ENCODE data around the gene BEAN1. TPM values are rescaled to one million over a fixed set of nuclear protein-coding genes. Genes with fewer than 3 reads are reported as not detected.

BEAN1 gene
- total RNA-seq, 1 experiment from 2014 or later, result not detected

- TF ChIP-seq FOXK1 (CRISPR knock-in tag; IDR thresholded peaks at IDR 0.05), result no peak
- POLR2A ChIA-PET, result interaction anchor here (0.8 kb wide), 1 partner anchor 65 kb away, joined by 3 read pairs; no protein-coding TSS in a partner anchor
- peaks cover 8% of the 10 kb centered on the region for H3K27me3 Mint-ChIP-seq (ENCODE audit: low read depth)
- H3K36me3 Mint-ChIP-seq, result no peaks in the 10 kb centered on the region
- ATAC-seq (no peak), DNase-seq (ENCODE audit: low spot score) (no peak)
- no peaks in the 10 kb centered on the region for H3K9me3 Mint-ChIP-seq
- no peak overlapping the region for H3K4me3 Mint-ChIP-seq
- H3K27ac Mint-ChIP-seq, result no peak overlapping the region
- CTCF ChIA-PET, result interaction anchor here (1.1 to 3.7 kb wide), 6 partner anchors 12 to 138 kb away, joined by 3 to 20 read pairs (median 8); partner anchors contain the start of gene BEAN1
- H3K4me1 Mint-ChIP-seq, result peaks cover 22% of the 10 kb centered on the region
These were observed 53.4 kb downstream of the BEAN1 start for GRCh38 chr16:66480265-66481080.

DNA sequence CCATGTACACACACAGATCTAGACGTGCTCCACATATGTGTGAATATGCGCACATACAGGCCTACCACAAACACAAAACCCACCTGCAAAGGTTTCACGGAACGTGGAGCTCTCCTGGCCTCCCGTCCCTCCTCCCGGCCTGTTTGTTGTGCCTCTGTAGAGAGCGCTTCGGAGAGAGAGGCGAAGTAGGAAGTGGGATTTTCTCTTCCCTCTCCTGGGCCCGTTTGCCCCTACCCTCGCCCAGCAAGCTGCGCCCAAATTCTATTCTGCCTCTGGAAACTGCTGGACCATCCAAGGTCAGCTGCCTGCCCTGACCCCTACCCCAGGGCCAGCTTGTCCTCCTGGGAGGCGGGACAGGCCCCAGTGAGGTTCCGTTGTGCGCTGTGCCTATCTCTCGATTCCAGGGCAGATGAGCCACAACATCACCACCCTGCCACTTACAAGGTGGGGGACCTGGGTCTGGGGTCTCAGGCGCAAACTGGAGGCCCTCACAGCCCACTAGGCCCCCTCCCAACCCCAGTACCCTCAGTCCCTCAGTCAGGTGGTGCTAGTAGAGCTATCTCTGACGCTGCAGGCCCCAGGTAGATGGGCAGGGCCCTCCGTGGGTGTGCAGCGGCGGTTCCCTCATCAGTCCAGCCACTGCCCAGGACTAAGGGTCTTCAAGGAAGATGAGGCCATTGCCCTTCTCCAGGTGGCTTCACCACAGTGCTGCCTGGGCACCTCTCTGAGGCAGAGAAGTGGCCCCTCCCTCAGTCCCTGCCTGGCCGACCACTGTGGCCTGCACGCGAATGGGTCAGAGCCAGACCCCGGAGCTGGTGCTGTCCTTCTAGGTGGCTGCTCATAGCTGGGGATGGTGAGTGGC, 54.2 kb downstream of the BEAN1 start:
- Mint-ChIP-seq H3K9me3 (no peaks in the 10 kb centered on the region), H3K27me3 (ENCODE audit: low read depth) (peaks cover 10% of the 10 kb centered on the region), H3K4me1 (peaks cover 21% of the 10 kb centered on the region), H3K27ac (no peak overlapping the region), H3K36me3 (no peaks in the 10 kb centered on the region), H3K4me3 (no peak overlapping the region)
- no peak for DNase-seq (ENCODE audit: low spot score)
- ChIA-PET CTCF (interaction anchor here (1.1 to 3.7 kb wide), 5 partner anchors 54 to 139 kb away, joined by 3 to 20 read pairs (median 17); partner anchors contain the start of gene BEAN1), POLR2A (no interaction called here)
- ATAC-seq, result no peak
- TF ChIP-seq EMX1 (CRISPR knock-in tag; IDR thresholded peaks at IDR 0.05) (no peak), ZBTB21 (CRISPR knock-in tag; IDR thresholded peaks at IDR 0.05; ENCODE audit: borderline replicate concordance) (no peak), ZNF232 (CRISPR knock-in tag; IDR thresholded peaks at IDR 0.05) (no peak), AR (CRISPR knock-in tag; IDR thresholded peaks at IDR 0.05) (no peak), ATF1 (CRISPR knock-in tag; IDR thresholded peaks at IDR 0.05) (no peak), NR1H2 (CRISPR knock-in tag; IDR thresholded peaks at IDR 0.05) (no peak), NFATC4 (CRISPR knock-in tag; IDR thresholded peaks at IDR 0.05) (no peak), MXD4 (CRISPR knock-in tag; IDR thresholded peaks at IDR 0.05; ENCODE audit: borderline replicate concordance) (no peak)
- TF ChIP-seq, protein P1, sequence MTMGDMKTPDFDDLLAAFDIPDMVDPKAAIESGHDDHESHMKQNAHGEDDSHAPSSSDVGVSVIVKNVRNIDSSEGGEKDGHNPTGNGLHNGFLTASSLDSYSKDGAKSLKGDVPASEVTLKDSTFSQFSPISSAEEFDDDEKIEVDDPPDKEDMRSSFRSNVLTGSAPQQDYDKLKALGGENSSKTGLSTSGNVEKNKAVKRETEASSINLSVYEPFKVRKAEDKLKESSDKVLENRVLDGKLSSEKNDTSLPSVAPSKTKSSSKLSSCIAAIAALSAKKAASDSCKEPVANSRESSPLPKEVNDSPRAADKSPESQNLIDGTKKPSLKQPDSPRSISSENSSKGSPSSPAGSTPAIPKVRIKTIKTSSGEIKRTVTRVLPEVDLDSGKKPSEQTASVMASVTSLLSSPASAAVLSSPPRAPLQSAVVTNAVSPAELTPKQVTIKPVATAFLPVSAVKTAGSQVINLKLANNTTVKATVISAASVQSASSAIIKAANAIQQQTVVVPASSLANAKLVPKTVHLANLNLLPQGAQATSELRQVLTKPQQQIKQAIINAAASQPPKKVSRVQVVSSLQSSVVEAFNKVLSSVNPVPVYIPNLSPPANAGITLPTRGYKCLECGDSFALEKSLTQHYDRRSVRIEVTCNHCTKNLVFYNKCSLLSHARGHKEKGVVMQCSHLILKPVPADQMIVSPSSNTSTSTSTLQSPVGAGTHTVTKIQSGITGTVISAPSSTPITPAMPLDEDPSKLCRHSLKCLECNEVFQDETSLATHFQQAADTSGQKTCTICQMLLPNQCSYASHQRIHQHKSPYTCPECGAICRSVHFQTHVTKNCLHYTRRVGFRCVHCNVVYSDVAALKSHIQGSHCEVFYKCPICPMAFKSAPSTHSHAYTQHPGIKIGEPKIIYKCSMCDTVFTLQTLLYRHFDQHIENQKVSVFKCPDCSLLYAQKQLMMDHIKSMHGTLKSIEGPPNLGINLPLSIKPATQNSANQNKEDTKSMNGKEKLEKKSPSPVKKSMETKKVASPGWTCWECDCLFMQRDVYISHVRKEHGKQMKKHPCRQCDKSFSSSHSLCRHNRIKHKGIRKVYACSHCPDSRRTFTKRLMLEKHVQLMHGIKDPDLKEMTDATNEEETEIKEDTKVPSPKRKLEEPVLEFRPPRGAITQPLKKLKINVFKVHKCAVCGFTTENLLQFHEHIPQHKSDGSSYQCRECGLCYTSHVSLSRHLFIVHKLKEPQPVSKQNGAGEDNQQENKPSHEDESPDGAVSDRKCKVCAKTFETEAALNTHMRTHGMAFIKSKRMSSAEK (CRISPR knock-in tag; IDR thresholded peaks at IDR 0.05; ENCODE audit: borderline replicate concordance), result no peak
- TF ChIP-seq, protein P2, sequence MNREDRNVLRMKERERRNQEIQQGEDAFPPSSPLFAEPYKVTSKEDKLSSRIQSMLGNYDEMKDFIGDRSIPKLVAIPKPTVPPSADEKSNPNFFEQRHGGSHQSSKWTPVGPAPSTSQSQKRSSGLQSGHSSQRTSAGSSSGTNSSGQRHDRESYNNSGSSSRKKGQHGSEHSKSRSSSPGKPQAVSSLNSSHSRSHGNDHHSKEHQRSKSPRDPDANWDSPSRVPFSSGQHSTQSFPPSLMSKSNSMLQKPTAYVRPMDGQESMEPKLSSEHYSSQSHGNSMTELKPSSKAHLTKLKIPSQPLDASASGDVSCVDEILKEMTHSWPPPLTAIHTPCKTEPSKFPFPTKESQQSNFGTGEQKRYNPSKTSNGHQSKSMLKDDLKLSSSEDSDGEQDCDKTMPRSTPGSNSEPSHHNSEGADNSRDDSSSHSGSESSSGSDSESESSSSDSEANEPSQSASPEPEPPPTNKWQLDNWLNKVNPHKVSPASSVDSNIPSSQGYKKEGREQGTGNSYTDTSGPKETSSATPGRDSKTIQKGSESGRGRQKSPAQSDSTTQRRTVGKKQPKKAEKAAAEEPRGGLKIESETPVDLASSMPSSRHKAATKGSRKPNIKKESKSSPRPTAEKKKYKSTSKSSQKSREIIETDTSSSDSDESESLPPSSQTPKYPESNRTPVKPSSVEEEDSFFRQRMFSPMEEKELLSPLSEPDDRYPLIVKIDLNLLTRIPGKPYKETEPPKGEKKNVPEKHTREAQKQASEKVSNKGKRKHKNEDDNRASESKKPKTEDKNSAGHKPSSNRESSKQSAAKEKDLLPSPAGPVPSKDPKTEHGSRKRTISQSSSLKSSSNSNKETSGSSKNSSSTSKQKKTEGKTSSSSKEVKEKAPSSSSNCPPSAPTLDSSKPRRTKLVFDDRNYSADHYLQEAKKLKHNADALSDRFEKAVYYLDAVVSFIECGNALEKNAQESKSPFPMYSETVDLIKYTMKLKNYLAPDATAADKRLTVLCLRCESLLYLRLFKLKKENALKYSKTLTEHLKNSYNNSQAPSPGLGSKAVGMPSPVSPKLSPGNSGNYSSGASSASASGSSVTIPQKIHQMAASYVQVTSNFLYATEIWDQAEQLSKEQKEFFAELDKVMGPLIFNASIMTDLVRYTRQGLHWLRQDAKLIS (CRISPR knock-in tag; IDR thresholded peaks at IDR 0.05; ENCODE audit: borderline replicate concordance), result no peak

Data from WTC11 (cell line).